ENCODE results near the gene GSK3A.

- no peak for TF ChIP-seq CTCF (IDR thresholded peaks at IDR 0.05)
- TF ChIP-seq POLR2AphosphoS5 (IDR thresholded peaks at IDR 0.05; ENCODE audit: low read depth, low read length), result no peak
- TF ChIP-seq REST (IDR thresholded peaks at IDR 0.05; ENCODE audit: insufficient read depth in 1 of 2, low read depth in 2 of 2, low read length in 1 of 2), result no peak
- TF ChIP-seq TCF7L2 (IDR thresholded peaks at IDR 0.05; ENCODE audit: low read depth, low read length), result no peak
Observed at GRCh38 chr19:42228641-42229040, 13.8 kb downstream of the GSK3A start.

Data from Panc1 (cell line).